ENCODE measurements around the gene FUT9.

DNA sequence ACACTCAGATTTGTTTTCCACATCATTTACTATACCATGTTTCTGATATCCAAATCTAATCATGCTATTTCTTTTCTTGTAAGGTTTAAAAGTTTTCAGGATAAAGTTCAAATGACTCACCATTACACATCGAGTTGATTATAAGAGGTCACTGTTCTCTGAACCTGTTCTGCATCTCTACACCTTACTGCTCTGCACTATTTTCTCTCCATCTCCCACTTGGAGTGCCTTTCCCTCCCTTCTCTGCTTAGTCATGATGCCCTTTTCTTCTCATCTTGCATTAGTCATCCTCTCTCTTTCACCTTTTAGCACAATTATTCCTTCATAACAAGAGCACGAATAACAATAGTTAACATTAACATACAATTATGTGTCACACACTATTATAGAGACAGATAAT, 37.5 kb upstream of the FUT9 start:
- TF ChIP-seq, protein P1, sequence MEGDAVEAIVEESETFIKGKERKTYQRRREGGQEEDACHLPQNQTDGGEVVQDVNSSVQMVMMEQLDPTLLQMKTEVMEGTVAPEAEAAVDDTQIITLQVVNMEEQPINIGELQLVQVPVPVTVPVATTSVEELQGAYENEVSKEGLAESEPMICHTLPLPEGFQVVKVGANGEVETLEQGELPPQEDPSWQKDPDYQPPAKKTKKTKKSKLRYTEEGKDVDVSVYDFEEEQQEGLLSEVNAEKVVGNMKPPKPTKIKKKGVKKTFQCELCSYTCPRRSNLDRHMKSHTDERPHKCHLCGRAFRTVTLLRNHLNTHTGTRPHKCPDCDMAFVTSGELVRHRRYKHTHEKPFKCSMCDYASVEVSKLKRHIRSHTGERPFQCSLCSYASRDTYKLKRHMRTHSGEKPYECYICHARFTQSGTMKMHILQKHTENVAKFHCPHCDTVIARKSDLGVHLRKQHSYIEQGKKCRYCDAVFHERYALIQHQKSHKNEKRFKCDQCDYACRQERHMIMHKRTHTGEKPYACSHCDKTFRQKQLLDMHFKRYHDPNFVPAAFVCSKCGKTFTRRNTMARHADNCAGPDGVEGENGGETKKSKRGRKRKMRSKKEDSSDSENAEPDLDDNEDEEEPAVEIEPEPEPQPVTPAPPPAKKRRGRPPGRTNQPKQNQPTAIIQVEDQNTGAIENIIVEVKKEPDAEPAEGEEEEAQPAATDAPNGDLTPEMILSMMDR (IDR thresholded peaks at IDR 0.05), result no peak
- no peak for TF ChIP-seq POLR2A (IDR thresholded peaks at IDR 0.05)

Data from prostate gland (tissue), 2 donors.